Sigmoid colon (tissue), 7 donors: Measurements from ENCODE around the gene N4BP2. TPM values are rescaled to one million over a fixed set of nuclear protein-coding genes. Genes with fewer than 3 reads are reported as not detected.

Experiments
- DNase-seq: peaks from one replicate; pipeline ENCODE4 v3.0.0-alpha.2; 2019
- H3K27ac ChIP-seq, 4 donors: fragments of 200-600 bp; sonication (generic); one replicate each; pipeline ENCODE4 v1.5.1; 2016 to 2019; ENCODE audit warnings: mild to moderate bottlenecking in 1 of 4
- H3K27me3 ChIP-seq, 3 donors: fragments of 200-600 bp; sonication (generic); one replicate each; pipeline ENCODE4 v1.5.1; 2019; ENCODE audit warnings: mild to moderate bottlenecking in 1 of 3
- H3K36me3 ChIP-seq, 4 donors: fragments of 200-600 bp; sonication (generic); one replicate each; pipeline ENCODE4 v1.5.1; 2016 to 2019
- H3K4me1 ChIP-seq, 4 donors: fragments of 200-600 bp; sonication (generic); one replicate each; pipeline ENCODE4 v1.5.1; 2017 to 2019
- H3K4me3 ChIP-seq, 4 donors: fragments of 200-600 bp; sonication (generic); one replicate each; pipeline ENCODE4 v1.5.1; 2017 to 2019; ENCODE audit warnings: mild to moderate bottlenecking in 2 of 4, moderate library complexity in 1 of 4
- H3K9me3 ChIP-seq, 4 donors: fragments of 200-600 bp in 3 of 4; sonication (generic) in 3 of 4; one replicate each; pipeline versions ENCODE4 v1.5.1 to v1.6.1; 2013 to 2019
- CTCF ChIP-seq, 4 experiments: fragments of 450-650 bp in 3 of 4; fragments of 200-600 bp in 1 of 4; IDR thresholded peaks; one replicate each; pipeline ENCODE4 v1.5.1; 2016 to 2019; ENCODE audit warnings: antibody characterized with exemption in 4 of 4, mild to moderate bottlenecking in 3 of 4, moderate library complexity in 2 of 4
- EP300 ChIP-seq, 4 donors: sonication (generic); formaldehyde crosslinking; IDR thresholded peaks; one replicate each; pipeline ENCODE4 v1.6.1; 2017; ENCODE audit warnings: antibody characterized with exemption in 4 of 4
- POLR2A ChIP-seq, 2 donors: fragments of 450-650 bp; IDR thresholded peaks; one replicate each; pipeline ENCODE4 v1.6.1; 2016; ENCODE audit warnings: antibody characterized with exemption in 2 of 2, mild to moderate bottlenecking in 2 of 2, moderate library complexity in 2 of 2
- POLR2AphosphoS5 ChIP-seq, 4 donors: sonication (generic); formaldehyde crosslinking; IDR thresholded peaks; one replicate each; pipeline ENCODE4 v1.6.1; 2017; ENCODE audit warnings: antibody characterized with exemption in 4 of 4
- WGBS, 2 donors: extraction: QIAGEN DNeasy Blood & Tissue Kit; methylation state at CpG; one replicate each; pipeline ENCODE4 v1.1.7; 2013; 5-methylcytosine and 5-hydroxymethylcytosine counted together
- intact Hi-C: fragments of 100-400 bp; cut with DNase I; formaldehyde crosslinking; loops from one replicate; pipeline ENCODE4 v1.15.1; 2023
- polyA plus RNA-seq, 3 donors: library from polyadenylated mRNA; stranded (reverse); fragments of 200-250 nt; gene quantifications; one replicate each; pipeline ENCODE4 v1.2.3, GENCODE V29; 2013
- small RNA-seq, 3 donors: library from RNA; depleted of rRNA; stranded (forward); fragments of <200 nt; gene quantifications; one replicate each; pipeline ENCODE3, GENCODE V24; 2016
- total RNA-seq, 4 donors: library from RNA; depleted of rRNA; stranded (reverse); fragments of >200 nt; gene quantifications; one replicate each; pipeline ENCODE4 v1.1.0, GENCODE V29; 2016
- donor health status: healthy with polysubstance abuse.
- donor health status: Bipolar disorder and iron deficiency.
- donor health status: healthy.

N4BP2 gene
- total and polyA plus RNA-seq, 7 donors = 1.4 to 11.9 (median 7.9) TPM

- TF ChIP-seq CTCF (IDR thresholded peaks at IDR 0.05) (no peak), EP300 (IDR thresholded peaks at IDR 0.05) (no peak), POLR2A (IDR thresholded peaks at IDR 0.05) (no peak), POLR2AphosphoS5 (IDR thresholded peaks at IDR 0.05) (no peak)
- Histone ChIP-seq H3K27me3 (no peaks in the 10 kb centered on the region), H3K9me3 (no peaks in the 10 kb centered on the region), H3K4me1 (no peaks in the 10 kb centered on the region), H3K4me3 (no peak overlapping the region), H3K27ac (peak overlapping the region in 1 of 4 donors; percentile 18), H3K36me3 (no peaks in the 10 kb centered on the region)
- DNase-seq = no peak
- intact Hi-C loops = no loop called here
- 47 to 74% methylated on average over 6 of the region's 6 CpGs for WGBS, 2 donors
These were observed 148.9 kb downstream of the N4BP2 start for GRCh38 chr4:40205259-40206198.

GRCh38 chr4:40206426-40206825, 149.8 kb downstream of the N4BP2 start:
- H3K27ac ChIP-seq = peak overlapping the region in 1 of 4 donors; percentile 18
- intact Hi-C loops = no loop called here
- H3K36me3 ChIP-seq = no peaks in the 10 kb centered on the region
- no peaks in the 10 kb centered on the region for H3K9me3 ChIP-seq
- DNase-seq = no peak
- no peaks in the 10 kb centered on the region for H3K4me1 ChIP-seq
- TF ChIP-seq CTCF (IDR thresholded peaks at IDR 0.05) (no peak), POLR2A (IDR thresholded peaks at IDR 0.05) (no peak), EP300 (IDR thresholded peaks at IDR 0.05) (no peak), POLR2AphosphoS5 (IDR thresholded peaks at IDR 0.05) (no peak)
- H3K4me3 ChIP-seq = no peak overlapping the region
- H3K27me3 ChIP-seq = no peaks in the 10 kb centered on the region
- 34 to 47% methylated on average over 2 of the region's 2 CpGs for WGBS, 2 donors

Small RNAs within 50 kb of the gene (small RNA-seq; reads per million reads assigned to genes)
- gene AC095057.1 (0 reads per million in 3 donors), gene RF00432 (0 reads per million in 3 donors), gene RNU6-1112P (0 reads per million in 3 donors)

Other genes with a start within 250 kb of the N4BP2 start
- gene PDS5A, start 78.9 kb upstream of the N4BP2 start, total RNA-seq = 10 to 100 TPM; 57.1 to 69.6 (median 63.5) TPM
- gene PDS5A, start 78.9 kb upstream of the N4BP2 start, polyA plus RNA-seq = 10 to 100 TPM; 16.8 to 23.9 (median 21.3) TPM
- 1 to 10 TPM in 2 of 4 donors, under 1 TPM in 2; 0.49 to 1.4 (median 1.0) TPM for gene RHOH, start 140.2 kb downstream of the N4BP2 start, total RNA-seq
- 10 to 100 TPM in 1 of 3 donors, 1 to 10 TPM in 2; 2.5 to 38.8 (median 4.2) TPM for gene RHOH, start 140.2 kb downstream of the N4BP2 start, polyA plus RNA-seq